ENCODE results near the gene TSPAN5.

Gene TSPAN5

GRCh38 chr4:98514741-98515469, 143.5 kb downstream of the TSPAN5 start:
- no peak for DNase-seq

- DNase-seq: no peak
Measured at GRCh38 chr4:98512918-98513317, 145.5 kb downstream of the TSPAN5 start.

- no peak for DNase-seq
Measured at GRCh38 chr4:98510757-98511517, 147.5 kb downstream of the TSPAN5 start.

- no peak for DNase-seq
Measured at GRCh38 chr4:98510340-98510739, 148.1 kb downstream of the TSPAN5 start.

GRCh38 chr4:98509721-98510120, 148.7 kb downstream of the TSPAN5 start:
- no peak for DNase-seq

- DNase-seq: no peak
Measured at GRCh38 chr4:98508829-98509598, 149.4 kb downstream of the TSPAN5 start.

- DNase-seq: no peak
Measured at GRCh38 chr4:98508248-98508647, 150.2 kb downstream of the TSPAN5 start.

GRCh38 chr4:98507299-98507698, 151.1 kb downstream of the TSPAN5 start:
- DNase-seq: no peak

- no peak for DNase-seq
Measured at GRCh38 chr4:98506462-98507132, 151.8 kb downstream of the TSPAN5 start.

- DNase-seq: no peak
Measured at GRCh38 chr4:98505992-98506391, 152.4 kb downstream of the TSPAN5 start.

GRCh38 chr4:98504091-98504490, 154.3 kb downstream of the TSPAN5 start:
- DNase-seq: no peak

GRCh38 chr4:98503676-98504075, 154.7 kb downstream of the TSPAN5 start:
- DNase-seq: no peak

GRCh38 chr4:98502624-98503023, 155.8 kb downstream of the TSPAN5 start:
- DNase-seq: no peak

GRCh38 chr4:98502031-98502430, 156.4 kb downstream of the TSPAN5 start:
- DNase-seq: no peak

GRCh38 chr4:98501383-98501782, 157.0 kb downstream of the TSPAN5 start:
- DNase-seq: no peak

GRCh38 chr4:98498774-98499173, 159.6 kb downstream of the TSPAN5 start:
- no peak for DNase-seq

GRCh38 chr4:98496152-98496845, 162.1 kb downstream of the TSPAN5 start:
- no peak for DNase-seq

- no peak for DNase-seq
Measured at GRCh38 chr4:98493296-98493695, 165.1 kb downstream of the TSPAN5 start.

- no peak for DNase-seq
Measured at GRCh38 chr4:98491899-98492559, 166.4 kb downstream of the TSPAN5 start.

- DNase-seq: no peak
Measured at GRCh38 chr4:98490251-98490650, 168.2 kb downstream of the TSPAN5 start.

GRCh38 chr4:98485816-98486345, 172.5 kb downstream of the TSPAN5 start:
- DNase-seq: no peak

- no peak for DNase-seq
Measured at GRCh38 chr4:98484031-98484430, 174.4 kb downstream of the TSPAN5 start.
